Skin of body (tissue), 2 donors: Measurements from ENCODE around the gene GET3. TPM values are rescaled to one million over a fixed set of nuclear protein-coding genes. Genes with fewer than 3 reads are reported as not detected.
A peak's percentile ranks its signal among the peaks of the same experiment; 100 is the strongest.
"Not testable (repeated sequence)": the region's sequence is repeated elsewhere in the genome, so short reads cannot be mapped to it uniquely, and the experiment has no call there.

Experiments used
- DNase-seq: peaks from one replicate; lab custom pipeline; 2025; lab: John Stamatoyannopoulos, UW
- total RNA-seq: library from RNA; depleted of rRNA; stranded (reverse); fragments of >200 nt; gene quantifications from one replicate; pipeline ENCODE4 v1.2.3, GENCODE V29; 2014

GET3 gene
- total RNA-seq, 1 donor from 2014 or later, result 36.6 TPM

GRCh38 chr19:12715102-12715501 is 22.2 kb upstream of the GET3 start:
- no peak for DNase-seq

GRCh38 chr19:12715929-12716328 is 21.4 kb upstream of the GET3 start:
- no peak for DNase-seq

GRCh38 chr19:12720296-12720695 is 17.0 kb upstream of the GET3 start:
- no peak for DNase-seq

GRCh38 chr19:12720851-12721655 is 16.2 kb upstream of the GET3 start:
- no peak for DNase-seq

- peak; percentile 45 for DNase-seq
Measured at GRCh38 chr19:12721656-12722565, 15.4 kb upstream of the GET3 start.

GRCh38 chr19:12722566-12723380 is 14.5 kb upstream of the GET3 start:
- peak; percentile 97 for DNase-seq

- no peak for DNase-seq
Measured at GRCh38 chr19:12723381-12723640, 14.0 kb upstream of the GET3 start.

GRCh38 chr19:12723641-12724426 is 13.5 kb upstream of the GET3 start, which contains the start of gene TNPO2:
Gene TNPO2 (minus strand): TSS chr19:12723932. CDS start chr19:12720977, 2,955 bp downstream.
- no peak for DNase-seq

GRCh38 chr19:12725612-12726011 is 11.7 kb upstream of the GET3 start:
- DNase-seq, result not testable (repeated sequence)

- no peak for DNase-seq
Measured at GRCh38 chr19:12726988-12727316, 10.3 kb upstream of the GET3 start.

- DNase-seq, result no peak
Measured at GRCh38 chr19:12727745-12728433, 9.4 kb upstream of the GET3 start.

GRCh38 chr19:12730064-12730463 is 7.2 kb upstream of the GET3 start:
- no peak for DNase-seq

- no peak for DNase-seq
Measured at GRCh38 chr19:12731337-12731736, 6.0 kb upstream of the GET3 start.

GRCh38 chr19:12733369-12734214 is 3.7 kb upstream of the GET3 start:
- DNase-seq, result no peak

GRCh38 chr19:12737835-12738351 is 596 bp downstream of the GET3 start:
- no peak for DNase-seq

GRCh38 chr19:12745166-12745897 is 8.0 kb downstream of the GET3 start:
- no peak for DNase-seq

- no peak for DNase-seq
Measured at GRCh38 chr19:12748489-12748888, 11.2 kb downstream of the GET3 start.

- no peak for DNase-seq
Measured at GRCh38 chr19:12749938-12750521, 12.7 kb downstream of the GET3 start.
